ENCODE measurements around the gene PTPRD. TPM values are rescaled to one million over a fixed set of nuclear protein-coding genes. Genes with fewer than 3 reads are reported as not detected.

Gene PTPRD
- total RNA-seq, 1 donor from 2014 or later = 7.8 TPM

GRCh38 chr9:8531826-8532415 lies 2080.9 kb downstream of the PTPRD start:
- ATAC-seq (ENCODE audit: poor library complexity) (no peak), DNase-seq (no peak)
- intact Hi-C loops (cut with DNase I) = no loop called here

DNA sequence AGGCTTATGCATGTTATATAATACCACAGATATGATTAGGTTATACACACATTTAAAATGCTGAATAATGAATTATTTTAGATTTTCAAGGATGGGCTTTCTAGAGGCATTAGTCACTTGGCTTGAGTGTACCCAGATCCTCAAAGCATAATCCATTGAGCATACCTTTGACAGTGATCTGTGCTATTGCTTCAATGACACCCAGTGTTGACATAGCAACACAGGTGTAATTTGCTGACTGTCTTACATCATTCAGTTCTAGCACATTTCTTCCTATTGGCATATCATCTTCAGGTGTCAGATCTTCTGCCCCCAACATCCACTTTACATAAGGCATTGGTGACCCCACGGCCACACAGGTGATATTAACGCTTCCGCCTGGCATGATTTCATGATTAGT lies 2091.7 kb downstream of the PTPRD start:
- ATAC-seq (ENCODE audit: poor library complexity) (no peak), DNase-seq (no peak)
- intact Hi-C loops (cut with DNase I) = no loop called here

DNA sequence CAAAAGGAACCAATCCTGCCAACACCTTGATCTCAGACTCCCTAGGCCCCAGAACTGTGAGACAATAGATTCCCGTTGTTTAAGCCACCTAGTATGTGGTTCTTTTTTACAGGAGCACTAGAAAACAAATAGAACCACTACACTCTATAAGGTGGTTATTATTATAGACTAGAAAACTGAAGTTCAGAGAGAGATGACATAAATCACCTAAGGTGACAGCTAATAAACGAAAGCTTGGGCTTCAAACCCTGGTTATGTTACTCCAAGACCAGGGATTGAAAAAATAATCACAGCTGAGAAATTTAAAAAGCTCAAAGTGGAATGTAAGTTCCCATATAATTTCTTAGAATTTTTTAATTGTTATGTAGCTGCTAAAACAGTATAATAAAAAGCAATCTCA lies 2097.1 kb downstream of the PTPRD start:
- ATAC-seq (ENCODE audit: poor library complexity) (no peak), DNase-seq (no peak)
- intact Hi-C loops (cut with DNase I) = no loop called here

GRCh38 chr9:8514760-8515159 lies 2098.0 kb downstream of the PTPRD start:
- ATAC-seq (ENCODE audit: poor library complexity) = no peak
- intact Hi-C loops (cut with DNase I) = no loop called here
- DNase-seq = no peak

DNA sequence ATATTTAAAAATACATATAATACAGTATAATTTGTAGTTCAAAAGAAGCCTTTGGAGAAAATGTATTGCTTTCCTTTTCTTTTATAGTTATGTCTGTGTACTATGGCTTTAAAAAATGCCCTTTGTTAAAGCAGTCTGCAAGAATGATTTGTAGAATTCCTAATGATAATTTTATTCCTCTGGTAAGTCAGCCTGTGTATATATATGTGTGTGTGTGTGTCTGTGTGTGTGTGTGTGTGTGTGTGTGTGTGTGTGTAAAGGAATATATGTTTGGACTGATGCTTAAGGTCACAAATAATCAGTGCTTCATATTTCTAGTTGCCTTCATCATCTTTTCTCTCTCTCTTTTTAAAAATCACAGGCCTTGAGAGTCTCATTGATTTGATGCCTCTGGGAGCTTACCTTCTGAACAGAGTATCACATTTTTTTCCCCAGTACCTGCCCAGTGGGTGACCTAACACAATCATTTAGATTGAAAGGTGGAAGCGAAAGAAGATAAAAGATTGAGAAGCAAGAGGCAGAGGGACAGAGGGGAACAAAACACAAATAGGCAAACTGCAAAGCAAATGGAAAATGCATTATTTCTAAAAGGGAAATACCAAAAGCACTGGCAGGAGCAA lies 2104.0 kb downstream of the PTPRD start:
- DNase-seq (no peak), ATAC-seq (ENCODE audit: poor library complexity) (no peak)
- intact Hi-C loops (cut with DNase I) = no loop called here

- intact Hi-C loops (cut with DNase I) = no loop called here
- ATAC-seq (ENCODE audit: poor library complexity) (no peak), DNase-seq (no peak)
Observed at GRCh38 chr9:8494571-8494970, 2118.2 kb downstream of the PTPRD start.

- intact Hi-C loops (cut with DNase I) = no loop called here
- DNase-seq (no peak), ATAC-seq (ENCODE audit: poor library complexity) (no peak)
Observed at GRCh38 chr9:8492679-8493078, 2120.1 kb downstream of the PTPRD start.

DNA sequence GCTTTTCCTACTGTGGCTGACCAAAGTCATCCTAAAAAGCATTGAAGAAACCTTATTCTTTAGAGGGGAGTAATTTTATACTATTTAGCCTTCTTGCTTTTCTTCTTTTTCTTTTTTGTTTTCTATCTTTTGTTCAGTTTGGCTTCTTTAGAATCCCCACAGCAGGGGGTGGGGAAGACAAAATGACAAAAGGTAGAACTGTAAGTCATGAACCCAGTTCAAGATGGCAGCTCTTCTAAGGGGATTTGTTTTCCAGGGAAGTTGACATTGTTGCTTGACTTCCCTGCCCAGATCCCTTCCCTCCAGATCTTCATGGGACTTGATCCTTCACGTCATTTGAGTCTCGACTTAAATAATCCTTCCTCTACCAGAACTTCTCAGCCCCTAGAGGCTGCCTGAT lies 2120.8 kb downstream of the PTPRD start:
- intact Hi-C loops (cut with DNase I) = no loop called here
- DNase-seq (no peak), ATAC-seq (ENCODE audit: poor library complexity) (no peak)

- DNase-seq = no peak
- intact Hi-C loops (cut with DNase I) = no loop called here
- ATAC-seq (ENCODE audit: poor library complexity) = no peak
Observed at GRCh38 chr9:8491563-8491962, 2121.2 kb downstream of the PTPRD start.

- DNase-seq (no peak), ATAC-seq (ENCODE audit: poor library complexity) (no peak)
- intact Hi-C loops (cut with DNase I) = no loop called here
Observed at GRCh38 chr9:8489835-8490234, 2123.0 kb downstream of the PTPRD start.

- DNase-seq = peak; percentile 37
- intact Hi-C loops (cut with DNase I) = no loop called here
- ATAC-seq (ENCODE audit: poor library complexity) = peak; percentile 72
Observed at GRCh38 chr9:8486095-8486494, 2126.7 kb downstream of the PTPRD start.

DNA sequence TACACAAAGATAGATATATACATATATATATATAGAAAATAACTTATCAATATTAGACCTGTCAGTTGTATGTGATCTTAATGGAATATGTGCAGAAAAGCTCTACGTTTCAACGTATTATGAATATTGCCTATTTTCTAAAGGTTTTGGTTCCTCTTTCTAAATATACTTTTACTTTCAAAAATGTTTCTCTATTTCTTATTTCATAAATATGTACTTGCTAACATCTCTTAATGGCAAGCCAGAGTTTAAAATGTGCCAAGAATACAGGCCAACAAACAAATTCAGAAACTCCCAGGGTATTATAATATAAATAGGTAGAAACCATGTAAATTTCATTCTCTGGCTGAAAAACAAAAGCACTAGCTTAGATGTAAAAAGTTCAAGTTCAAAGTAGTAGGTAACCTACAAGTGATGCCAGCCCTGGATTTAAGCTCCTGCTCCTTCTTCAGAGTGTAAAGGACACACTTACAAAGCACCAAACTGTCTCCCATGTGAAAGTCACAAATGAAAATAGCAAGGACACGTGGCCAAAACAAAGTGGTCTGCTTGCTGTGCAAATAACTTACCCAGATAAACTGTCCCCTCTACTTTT lies 2128.1 kb downstream of the PTPRD start:
- no peak for ATAC-seq (ENCODE audit: poor library complexity)
- no peak for DNase-seq
- intact Hi-C loops (cut with DNase I) = no loop called here

DNA sequence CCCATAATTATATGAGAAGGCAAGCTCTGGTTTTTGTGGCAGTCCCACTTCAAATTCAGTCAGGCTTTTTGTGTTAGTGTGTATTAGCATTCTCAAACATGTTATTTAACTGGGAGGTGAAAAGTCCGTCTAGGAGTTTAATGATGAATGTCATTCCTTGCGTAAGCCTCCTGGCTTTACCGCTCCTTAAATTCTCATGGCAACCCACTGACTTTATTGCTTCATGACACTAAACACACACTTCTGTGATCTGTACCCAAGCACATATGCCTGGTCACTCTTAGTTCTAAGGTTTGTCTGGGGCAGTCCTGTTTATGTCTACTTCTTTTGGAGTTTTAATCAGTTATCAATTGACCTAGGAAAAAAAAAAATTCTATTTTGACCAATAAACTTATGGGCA lies 2135.4 kb downstream of the PTPRD start:
- intact Hi-C loops (cut with DNase I) = no loop called here
- DNase-seq = no peak
- no peak for ATAC-seq (ENCODE audit: poor library complexity)

DNA sequence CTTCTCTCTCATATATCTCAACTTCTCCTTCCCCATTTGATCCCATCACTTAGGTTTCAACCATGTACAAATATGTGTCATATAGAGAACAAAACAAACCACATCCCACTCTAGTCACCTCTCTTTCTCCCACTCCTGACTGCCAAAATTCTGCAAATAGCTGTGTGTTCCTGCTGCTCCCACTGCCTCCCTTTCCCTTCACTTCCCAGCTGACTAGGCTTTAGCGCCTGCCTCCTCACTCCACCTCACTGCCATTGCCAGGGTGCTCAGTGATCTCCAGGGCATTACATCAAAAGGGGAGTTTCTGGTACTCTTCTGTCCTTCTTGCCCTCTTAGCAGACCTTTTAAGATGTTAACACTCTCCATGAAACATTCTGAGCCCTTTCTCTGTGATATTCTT lies 2137.9 kb downstream of the PTPRD start:
- DNase-seq (no peak), ATAC-seq (ENCODE audit: poor library complexity) (no peak)
- intact Hi-C loops (cut with DNase I) = no loop called here

- DNase-seq (no peak), ATAC-seq (ENCODE audit: poor library complexity) (no peak)
- intact Hi-C loops (cut with DNase I) = no loop called here
Observed at GRCh38 chr9:8473244-8474020, 2139.4 kb downstream of the PTPRD start.

- DNase-seq = no peak
- intact Hi-C loops (cut with DNase I) = no loop called here
- no peak for ATAC-seq (ENCODE audit: poor library complexity)
Observed at GRCh38 chr9:8468045-8468637, 2144.7 kb downstream of the PTPRD start.

DNA sequence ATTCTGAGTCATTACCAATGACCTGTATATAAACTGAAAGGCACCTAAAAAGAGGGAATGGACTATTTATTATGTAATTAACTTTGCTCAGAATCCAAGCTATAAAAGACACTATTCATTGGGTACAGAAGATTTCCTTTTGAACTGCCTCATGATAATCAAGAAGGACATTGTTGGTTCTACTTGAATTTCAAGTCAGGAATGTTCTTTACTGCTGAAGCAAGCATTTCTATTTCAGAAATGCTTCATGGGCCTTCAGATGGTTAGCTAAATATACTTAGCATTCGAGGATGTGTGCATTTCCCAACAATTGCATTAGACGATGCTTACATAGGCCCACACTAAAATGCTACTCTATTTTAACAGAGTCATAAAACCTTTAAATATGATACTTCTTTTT lies 2155.0 kb downstream of the PTPRD start:
- ATAC-seq (ENCODE audit: poor library complexity) (no peak), DNase-seq (no peak)
- intact Hi-C loops (cut with DNase I) = no loop called here

GRCh38 chr9:8457055-8457454 lies 2155.7 kb downstream of the PTPRD start:
- DNase-seq = peak; percentile 37
- ATAC-seq (ENCODE audit: poor library complexity) = peak; percentile 71
- intact Hi-C loops (cut with DNase I) = no loop called here

- ATAC-seq (ENCODE audit: poor library complexity) = peak; percentile 39
- intact Hi-C loops (cut with DNase I) = no loop called here
- DNase-seq = no peak
Observed at GRCh38 chr9:8456344-8456743, 2156.5 kb downstream of the PTPRD start.

All from Right ventricle myocardium superior (tissue), 1 donor.